Stimulated activated CD4-positive, alpha-beta T cell treated with anti-CD3 and anti-CD28 coated beads, Interleukin-4, amount 100 ng/mL, for 48 hours (primary cell): Measurements from ENCODE around the gene C4B.
A peak's percentile ranks its signal among the peaks of the same experiment; 100 is the strongest.
"Not testable (repeated sequence)": the region's sequence is repeated elsewhere in the genome, so short reads cannot be mapped to it uniquely, and the experiment has no call there.

ENCODE experiments used
- DNase-seq, 2 donors: peaks; one replicate each; pipeline ENCODE4 v3.0.0-alpha.2; 2020; ENCODE audit warnings: low read depth in 2 of 2

The C4B gene

DNA sequence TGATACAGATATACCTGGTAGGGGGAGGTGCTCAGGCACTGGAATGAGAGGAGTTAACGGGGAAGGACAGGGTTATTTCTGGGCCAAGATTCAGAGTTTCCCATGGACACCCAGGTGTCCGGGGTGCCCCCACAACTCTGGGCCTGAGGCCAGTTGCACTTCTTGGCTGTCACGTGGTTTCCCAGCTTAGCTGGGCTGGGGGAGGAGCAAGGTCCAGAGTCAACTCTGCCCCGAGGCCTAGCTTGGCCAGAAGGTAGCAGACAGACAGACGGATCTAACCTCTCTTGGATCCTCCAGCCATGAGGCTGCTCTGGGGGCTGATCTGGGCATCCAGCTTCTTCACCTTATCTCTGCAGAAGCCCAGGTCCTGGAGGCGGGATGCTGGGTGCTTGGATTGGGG is at the start of gene C4B:
TSS of gene C4B (plus strand) at position 249 of the 400 bp plus-strand sequence. CDS start at position 300, 51 bp downstream.
- not testable (repeated sequence) for DNase-seq

GRCh38 chr6:31965700-31966099 is 48.9 kb upstream of the C4B start:
- DNase-seq: no peak

DNA sequence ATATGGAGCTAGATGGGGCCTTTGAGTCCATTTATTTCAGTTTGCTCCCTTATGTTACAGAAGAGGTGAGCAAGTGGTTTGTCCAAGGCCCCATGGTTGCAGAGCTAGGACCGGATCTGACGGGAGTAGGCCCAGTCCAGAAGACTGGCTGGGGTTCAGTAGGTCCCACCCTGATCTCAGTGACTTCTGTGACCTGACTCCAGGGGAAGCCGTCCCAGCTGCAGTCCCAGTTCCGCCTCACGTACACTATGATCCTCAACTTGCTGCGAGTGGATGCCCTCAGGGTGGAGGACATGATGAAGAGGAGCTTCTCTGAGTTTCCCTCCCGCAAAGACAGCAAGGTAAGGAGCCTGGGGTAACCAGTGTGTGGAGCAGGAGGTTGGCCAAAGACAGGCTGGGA is 48.1 kb upstream of the C4B start:
- no peak for DNase-seq

- DNase-seq: no peak
Observed at GRCh38 chr6:31966997-31967925, 47.3 kb upstream of the C4B start.

DNA sequence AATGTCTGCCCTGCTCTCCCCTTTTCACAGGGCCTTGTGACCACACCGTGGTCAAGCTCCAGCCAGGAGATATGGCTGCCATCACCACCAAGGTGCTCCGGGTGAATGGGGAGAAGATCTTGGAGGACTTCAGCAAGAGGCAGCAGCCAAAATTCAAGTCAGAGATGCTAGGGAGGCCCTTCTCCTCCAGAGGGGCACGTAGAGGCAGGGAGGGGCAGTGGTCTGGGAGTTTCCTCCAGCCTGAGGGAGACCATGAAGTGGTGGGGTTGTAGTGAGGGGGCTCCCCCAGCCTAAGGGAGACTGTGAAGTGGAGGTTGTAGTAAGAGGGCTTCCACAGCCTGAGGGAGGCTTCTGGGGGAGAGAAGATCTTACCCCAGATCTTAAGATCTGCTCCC is 46.7 kb upstream of the C4B start:
- DNase-seq: no peak

- DNase-seq: no peak
Observed at GRCh38 chr6:31968326-31968725, 46.3 kb upstream of the C4B start.

GRCh38 chr6:31968791-31969711 is 45.5 kb upstream of the C4B start:
- no peak for DNase-seq

- DNase-seq: no peak
Observed at GRCh38 chr6:31969712-31970603, 44.6 kb upstream of the C4B start.

GRCh38 chr6:31970604-31971271 is 43.9 kb upstream of the C4B start:
- DNase-seq: no peak

GRCh38 chr6:31971279-31971992 is 43.2 kb upstream of the C4B start:
- no peak for DNase-seq

GRCh38 chr6:31971993-31972708 is 42.4 kb upstream of the C4B start, which contains the start of gene DXO:
DXO (minus strand) TSS chr6:31972138; CDS start chr6:31971675, 463 bp downstream.
- peak; percentile 96 to 97 for DNase-seq

GRCh38 chr6:31972709-31973350 is 41.8 kb upstream of the C4B start:
- no peak for DNase-seq

DNA sequence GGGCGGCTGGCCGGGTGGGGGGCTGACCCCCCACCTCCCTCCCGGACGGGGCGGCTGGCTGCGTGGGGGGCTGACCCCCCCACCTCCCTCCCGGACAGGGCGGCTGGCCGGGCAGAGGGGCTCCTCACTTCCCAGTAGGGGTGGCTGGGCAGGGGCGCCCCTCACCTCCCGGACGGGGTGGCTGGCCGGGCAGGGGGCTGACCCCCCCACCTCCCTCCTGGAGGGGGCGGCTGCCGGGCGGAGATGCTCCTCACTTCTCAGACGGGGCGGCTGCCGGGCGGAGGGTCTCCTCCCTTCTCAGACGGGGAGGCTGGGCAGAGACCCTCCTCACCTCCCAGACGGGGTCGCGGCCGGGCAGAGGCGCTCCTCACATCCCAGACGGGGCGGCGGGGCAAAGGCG is 38.5 kb upstream of the C4B start:
- DNase-seq: not testable (repeated sequence)

DNA sequence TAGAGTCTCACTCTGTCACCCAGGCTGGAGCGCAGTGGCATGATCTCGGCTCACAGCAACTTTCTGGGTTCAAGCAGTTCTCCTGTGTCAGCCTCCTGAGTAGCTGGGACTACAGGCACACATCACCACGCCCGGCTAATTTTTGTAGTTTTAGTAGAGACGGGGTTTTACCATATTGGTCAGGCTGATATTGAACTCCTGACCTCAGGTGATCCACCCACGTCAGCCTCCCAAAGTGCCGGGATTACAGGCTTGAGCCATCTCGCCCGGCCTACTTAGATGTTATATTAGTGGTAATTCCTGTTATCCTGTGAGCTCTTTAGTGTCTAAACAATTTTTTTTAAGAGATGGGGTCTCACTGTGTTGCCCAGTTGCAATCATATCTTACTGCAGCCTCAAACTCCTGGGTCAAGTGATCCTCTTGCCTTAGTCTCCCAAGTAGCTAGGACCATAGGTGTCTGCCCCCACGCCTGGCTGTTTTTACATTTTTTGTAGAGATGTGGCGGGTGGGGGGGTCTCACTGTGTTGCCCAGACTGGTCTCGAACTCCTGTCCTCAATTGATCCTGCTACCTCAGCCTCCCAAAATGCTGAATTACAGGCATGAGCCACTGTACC is 36.7 kb upstream of the C4B start:
- no peak for DNase-seq

- DNase-seq: no peak
Observed at GRCh38 chr6:31978831-31979230, 35.8 kb upstream of the C4B start.

DNA sequence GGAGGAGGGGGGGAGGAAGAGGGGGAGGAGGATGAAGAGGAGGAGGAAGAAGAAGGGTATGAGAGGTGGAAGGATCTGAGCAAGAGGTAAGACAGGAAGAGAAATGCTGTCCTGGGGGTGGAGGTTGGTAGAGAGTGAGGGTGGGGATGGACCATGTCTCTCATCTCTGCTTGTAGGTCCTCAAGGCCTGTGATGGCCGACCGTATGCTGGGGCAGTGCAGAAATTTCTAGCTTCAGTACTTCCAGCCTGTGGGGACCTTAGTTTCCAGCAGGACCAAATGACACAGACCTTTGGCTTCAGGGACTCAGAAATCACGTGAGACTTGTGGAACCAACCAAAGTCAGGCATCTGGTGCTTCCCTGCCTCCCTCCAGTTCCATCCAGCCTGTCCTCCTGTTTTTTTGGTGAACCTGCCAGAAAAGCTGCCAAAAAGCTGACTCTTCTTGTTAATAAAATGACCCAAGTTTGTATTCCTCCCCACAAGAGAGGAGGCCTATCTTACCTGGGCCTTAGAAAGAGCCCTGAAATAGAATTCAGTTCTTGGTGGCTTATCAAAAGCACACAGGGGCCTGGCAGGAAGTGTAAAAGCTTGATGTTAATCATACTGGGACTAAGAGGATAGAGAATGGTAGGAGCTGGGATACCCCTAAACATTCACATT is 35.2 kb upstream of the C4B start:
- DNase-seq: no peak

- not testable (repeated sequence) for DNase-seq
Observed at GRCh38 chr6:31980195-31980876, 34.3 kb upstream of the C4B start.
